ENCODE results near the gene TMEM109.

Gene TMEM109

GRCh38 chr11:60939301-60939700 is 25.3 kb downstream of the TMEM109 start:
- DNase-seq (ENCODE audit: extremely low read depth in 1 of 2, low read depth in 1 of 2) = no peak

- no peak for DNase-seq (ENCODE audit: extremely low read depth in 1 of 2, low read depth in 1 of 2)
Measured at GRCh38 chr11:60939855-60940254, 25.9 kb downstream of the TMEM109 start.

GRCh38 chr11:60941371-60942119 is 27.6 kb downstream of the TMEM109 start:
- DNase-seq (ENCODE audit: extremely low read depth in 1 of 2, low read depth in 1 of 2) = no peak

- no peak for DNase-seq (ENCODE audit: extremely low read depth in 1 of 2, low read depth in 1 of 2)
Measured at GRCh38 chr11:60942219-60942618, 28.3 kb downstream of the TMEM109 start.

- no peak for DNase-seq (ENCODE audit: extremely low read depth in 1 of 2, low read depth in 1 of 2)
Measured at GRCh38 chr11:60942970-60943565, 29.1 kb downstream of the TMEM109 start.

- no peak for DNase-seq (ENCODE audit: extremely low read depth in 1 of 2, low read depth in 1 of 2)
Measured at GRCh38 chr11:60944490-60945294, 30.7 kb downstream of the TMEM109 start.

- no peak for DNase-seq (ENCODE audit: extremely low read depth in 1 of 2, low read depth in 1 of 2)
Measured at GRCh38 chr11:60945295-60945667, 31.3 kb downstream of the TMEM109 start.

GRCh38 chr11:60946601-60947264 is 32.8 kb downstream of the TMEM109 start:
- DNase-seq (ENCODE audit: extremely low read depth in 1 of 2, low read depth in 1 of 2) = no peak

GRCh38 chr11:60947700-60948099 is 33.7 kb downstream of the TMEM109 start:
- DNase-seq (ENCODE audit: extremely low read depth in 1 of 2, low read depth in 1 of 2) = no peak

GRCh38 chr11:60948250-60948649 is 34.3 kb downstream of the TMEM109 start:
- no peak for DNase-seq (ENCODE audit: extremely low read depth in 1 of 2, low read depth in 1 of 2)

GRCh38 chr11:60950024-60950423 is 36.1 kb downstream of the TMEM109 start:
- no peak for DNase-seq (ENCODE audit: extremely low read depth in 1 of 2, low read depth in 1 of 2)

GRCh38 chr11:60950933-60951605 is 37.1 kb downstream of the TMEM109 start:
- no peak for DNase-seq (ENCODE audit: extremely low read depth in 1 of 2, low read depth in 1 of 2)

GRCh38 chr11:60951606-60951903 is 37.6 kb downstream of the TMEM109 start:
- DNase-seq (ENCODE audit: extremely low read depth in 1 of 2, low read depth in 1 of 2) = no peak

GRCh38 chr11:60951904-60952741 is 38.2 kb downstream of the TMEM109 start, which contains the start of gene SLC15A3:
SLC15A3 (minus strand) TSS chr11:60952176; CDS start chr11:60951551, 625 bp downstream.
- no peak for DNase-seq (ENCODE audit: extremely low read depth in 1 of 2, low read depth in 1 of 2)

GRCh38 chr11:60952742-60953170 is 38.8 kb downstream of the TMEM109 start:
- DNase-seq (ENCODE audit: extremely low read depth in 1 of 2, low read depth in 1 of 2) = no peak

- no peak for DNase-seq (ENCODE audit: extremely low read depth in 1 of 2, low read depth in 1 of 2)
Measured at GRCh38 chr11:60953781-60954180, 39.8 kb downstream of the TMEM109 start.

- DNase-seq (ENCODE audit: extremely low read depth in 1 of 2, low read depth in 1 of 2) = no peak
Measured at GRCh38 chr11:60954421-60954820, 40.5 kb downstream of the TMEM109 start.

- no peak for DNase-seq (ENCODE audit: extremely low read depth in 1 of 2, low read depth in 1 of 2)
Measured at GRCh38 chr11:60955571-60955970, 41.6 kb downstream of the TMEM109 start.

GRCh38 chr11:60957188-60957587 is 43.2 kb downstream of the TMEM109 start:
- DNase-seq (ENCODE audit: extremely low read depth in 1 of 2, low read depth in 1 of 2) = no peak

- no peak for DNase-seq (ENCODE audit: extremely low read depth in 1 of 2, low read depth in 1 of 2)
Measured at GRCh38 chr11:60959431-60959830, 45.5 kb downstream of the TMEM109 start.
